WTC11 (cell line): ENCODE measurements around the gene FAM227A. TPM values are rescaled to one million over a fixed set of nuclear protein-coding genes. Genes with fewer than 3 reads are reported as not detected.

Source experiments
- ATAC-seq: fragments of 200-7000 bp; cut with Tn5 transposase; 2 replicates; pipeline ENCODE4 v1.10.0; 2021; ENCODE audit warnings: mild to moderate bottlenecking, moderate library complexity
- CTCF ChIA-PET: fragments of 300-600 bp; sonication (Branson Sonifier 250); formaldehyde crosslinking; loops from one replicate; lab custom pipeline; 2021; ENCODE audit warnings: antibody characterized with exemption; lab: Charles Lee
- POLR2A ChIA-PET: fragments of 350-600 bp; sonication (Branson Sonifier 250); formaldehyde crosslinking; loops from one replicate; lab custom pipeline; 2021; ENCODE audit warnings: antibody characterized with exemption; lab: Charles Lee
- DNase-seq: peaks from one replicate; pipeline ENCODE4 v3.0.0; 2021; ENCODE audit warnings: low spot score
- H3K27ac Mint-ChIP-seq: 2 replicates; pipeline ENCODE4 v1.8.0; 2021; ENCODE audit warnings: mixed read lengths
- H3K27me3 Mint-ChIP-seq: 2 replicates; pipeline ENCODE4 v1.8.0; 2021; ENCODE audit warnings: low read depth, mild to moderate bottlenecking, moderate library complexity, mixed read lengths
- H3K36me3 Mint-ChIP-seq: 2 replicates; pipeline ENCODE4 v1.8.0; 2021; ENCODE audit warnings: mixed read lengths
- H3K4me1 Mint-ChIP-seq: 2 replicates; pipeline ENCODE4 v1.8.0; 2022; ENCODE audit warnings: mixed read lengths
- H3K4me3 Mint-ChIP-seq: 2 replicates; pipeline ENCODE4 v1.8.0; 2021; ENCODE audit warnings: mild to moderate bottlenecking, moderate library complexity, mixed read lengths
- H3K9me3 Mint-ChIP-seq: 2 replicates; pipeline ENCODE4 v1.8.0; 2021; ENCODE audit warnings: mixed read lengths
- CDX4 ChIP-seq: fragments of 250-450 bp; sonication (Bioruptor Pico); IDR thresholded peaks from 2 replicates; pipeline ENCODE4 v1.9.0; 2021; ENCODE audit warnings: moderate library complexity, mild to moderate bottlenecking, inconsistent platforms, borderline replicate concordance
- E2F1 ChIP-seq: sonication (generic); formaldehyde crosslinking; IDR thresholded peaks from 2 replicates; pipeline ENCODE4 v1.8.0; 2022; ENCODE audit warnings: mild to moderate bottlenecking, missing genetic modification reagents
- ELF4 ChIP-seq: sonication (generic); formaldehyde crosslinking; IDR thresholded peaks from 2 replicates; pipeline ENCODE4 v1.8.1; 2022; ENCODE audit warnings: low read depth, mild to moderate bottlenecking, moderate library complexity, missing genetic modification reagents
- ESRRA ChIP-seq: sonication (generic); formaldehyde crosslinking; IDR thresholded peaks from 2 replicates; pipeline ENCODE4 v1.8.1; 2022; ENCODE audit warnings: mild to moderate bottlenecking, missing genetic modification reagents, borderline replicate concordance
- GTF2I ChIP-seq: fragments of 250-450 bp; sonication (Bioruptor Pico); conservative IDR thresholded peaks from 2 replicates; pipeline ENCODE4 v1.4.0; 2021; ENCODE audit warnings: mild to moderate bottlenecking
- JUN ChIP-seq: sonication (generic); formaldehyde crosslinking; IDR thresholded peaks from 2 replicates; pipeline ENCODE4 v1.8.0; 2023; ENCODE audit warnings: mild to moderate bottlenecking, missing genetic modification reagents
- MXD4 ChIP-seq: fragments of 250-450 bp; sonication (Bioruptor Pico); IDR thresholded peaks from 2 replicates; pipeline ENCODE4 v1.8.0; 2021; ENCODE audit warnings: mild to moderate bottlenecking, moderate library complexity, borderline replicate concordance
- PRDM15 ChIP-seq: sonication (generic); formaldehyde crosslinking; IDR thresholded peaks from 2 replicates; pipeline ENCODE4 v1.8.0; 2022; ENCODE audit warnings: missing genetic modification reagents
- RORB ChIP-seq: fragments of 250-450 bp; sonication (Bioruptor Pico); IDR thresholded peaks from 2 replicates; pipeline ENCODE4 v1.9.0; 2021; ENCODE audit warnings: mild to moderate bottlenecking
- TEAD1 ChIP-seq: sonication (generic); formaldehyde crosslinking; IDR thresholded peaks from 2 replicates; pipeline ENCODE4 v1.8.0; 2022; ENCODE audit warnings: mild to moderate bottlenecking, missing genetic modification reagents
- TEAD4 ChIP-seq: sonication (generic); formaldehyde crosslinking; IDR thresholded peaks from 2 replicates; pipeline ENCODE4 v1.8.0; 2022; ENCODE audit warnings: mild to moderate bottlenecking, missing genetic modification reagents
- ZNF219 ChIP-seq: sonication (generic); formaldehyde crosslinking; IDR thresholded peaks from 2 replicates; pipeline ENCODE4 v1.8.0; 2023; ENCODE audit warnings: missing genetic modification reagents, mild to moderate bottlenecking, borderline replicate concordance
- ZNF232 ChIP-seq: sonication (generic); formaldehyde crosslinking; IDR thresholded peaks from 2 replicates; pipeline ENCODE4 v1.8.0; 2022; ENCODE audit warnings: mild to moderate bottlenecking, missing genetic modification reagents
- ZNF263 ChIP-seq: sonication (generic); formaldehyde crosslinking; IDR thresholded peaks from 2 replicates; pipeline ENCODE4 v1.8.1; 2022; ENCODE audit warnings: low read depth, mild to moderate bottlenecking, moderate library complexity, missing genetic modification reagents
- ZNF396 ChIP-seq: fragments of 250-450 bp; sonication (Bioruptor Pico); IDR thresholded peaks from 2 replicates; pipeline ENCODE4 v1.8.0; 2021; ENCODE audit warnings: mild to moderate bottlenecking, moderate library complexity, borderline replicate concordance
- total RNA-seq: library from RNA; stranded (reverse); gene quantifications from 3 replicates; pipeline ENCODE4 v1.2.3, GENCODE V29; 2021
- TF ChIP-seq, protein P1 (sequence below): fragments of 250-450 bp; sonication (Bioruptor Pico); IDR thresholded peaks from 2 replicates; pipeline ENCODE4 v1.9.0; 2021; ENCODE audit warnings: mild to moderate bottlenecking

The FAM227A gene
- total RNA-seq, 1 experiment from 2014 or later, result 3.8 TPM

GRCh38 chr22:38657045-38657909 is 1.1 kb upstream of the FAM227A start:
- H3K27ac Mint-ChIP-seq, result peak overlapping the region; percentile 57; the same call in 1 of the 2 replicates
- CTCF ChIA-PET, result interaction anchor here (1.4 kb wide), 1 partner anchor 24 kb away, joined by 7 read pairs; the partner anchor contains the start of gene TOMM22
- no peaks in the 10 kb centered on the region for H3K27me3 Mint-ChIP-seq
- peaks cover 5% of the 10 kb centered on the region for H3K9me3 Mint-ChIP-seq
- ATAC-seq (peak; percentile 15), DNase-seq (peak; percentile 32)
- no peak for TF ChIP-seq JUN
- no peak for TF ChIP-seq TEAD1 (CRISPR knock-in tag)
- no peak for TF ChIP-seq RORB (CRISPR knock-in tag)
- peak; percentile 36; the same call in 1 of the 2 replicates for TF ChIP-seq ESRRA (CRISPR knock-in tag)
- no peak for TF ChIP-seq ELF4 (CRISPR knock-in tag)
- TF ChIP-seq GTF2I (CRISPR knock-in tag), result no peak
- no peak for TF ChIP-seq E2F1 (CRISPR knock-in tag)
- no peak for TF ChIP-seq PRDM15 (CRISPR knock-in tag)
- no peak for TF ChIP-seq ZNF219
- TF ChIP-seq CDX4 (CRISPR knock-in tag), result no peak
- no peak for TF ChIP-seq TEAD4 (CRISPR knock-in tag)
- TF ChIP-seq ZNF232 (CRISPR knock-in tag), result no peak
- TF ChIP-seq ZNF263 (CRISPR knock-in tag), result 0 out of 2 replicates have a peak, but pooled peaks have one; percentile 27
- TF ChIP-seq, protein P1, sequence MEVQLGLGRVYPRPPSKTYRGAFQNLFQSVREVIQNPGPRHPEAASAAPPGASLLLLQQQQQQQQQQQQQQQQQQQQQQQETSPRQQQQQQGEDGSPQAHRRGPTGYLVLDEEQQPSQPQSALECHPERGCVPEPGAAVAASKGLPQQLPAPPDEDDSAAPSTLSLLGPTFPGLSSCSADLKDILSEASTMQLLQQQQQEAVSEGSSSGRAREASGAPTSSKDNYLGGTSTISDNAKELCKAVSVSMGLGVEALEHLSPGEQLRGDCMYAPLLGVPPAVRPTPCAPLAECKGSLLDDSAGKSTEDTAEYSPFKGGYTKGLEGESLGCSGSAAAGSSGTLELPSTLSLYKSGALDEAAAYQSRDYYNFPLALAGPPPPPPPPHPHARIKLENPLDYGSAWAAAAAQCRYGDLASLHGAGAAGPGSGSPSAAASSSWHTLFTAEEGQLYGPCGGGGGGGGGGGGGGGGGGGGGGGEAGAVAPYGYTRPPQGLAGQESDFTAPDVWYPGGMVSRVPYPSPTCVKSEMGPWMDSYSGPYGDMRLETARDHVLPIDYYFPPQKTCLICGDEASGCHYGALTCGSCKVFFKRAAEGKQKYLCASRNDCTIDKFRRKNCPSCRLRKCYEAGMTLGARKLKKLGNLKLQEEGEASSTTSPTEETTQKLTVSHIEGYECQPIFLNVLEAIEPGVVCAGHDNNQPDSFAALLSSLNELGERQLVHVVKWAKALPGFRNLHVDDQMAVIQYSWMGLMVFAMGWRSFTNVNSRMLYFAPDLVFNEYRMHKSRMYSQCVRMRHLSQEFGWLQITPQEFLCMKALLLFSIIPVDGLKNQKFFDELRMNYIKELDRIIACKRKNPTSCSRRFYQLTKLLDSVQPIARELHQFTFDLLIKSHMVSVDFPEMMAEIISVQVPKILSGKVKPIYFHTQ, result no peak
- no peak for TF ChIP-seq ZNF396 (CRISPR knock-in tag)
- TF ChIP-seq MXD4 (CRISPR knock-in tag), result no peak
- TF ChIP-seq, all 79 proteins: peak for 2
- Mint-ChIP-seq H3K36me3 (peaks cover 10% of the 10 kb centered on the region), H3K4me1 (peaks cover 10% of the 10 kb centered on the region), H3K4me3 (peak overlapping the region; percentile 89)
- POLR2A ChIA-PET, result no interaction called here
